Measurements from ENCODE around the gene PPP2R2C.

DNA sequence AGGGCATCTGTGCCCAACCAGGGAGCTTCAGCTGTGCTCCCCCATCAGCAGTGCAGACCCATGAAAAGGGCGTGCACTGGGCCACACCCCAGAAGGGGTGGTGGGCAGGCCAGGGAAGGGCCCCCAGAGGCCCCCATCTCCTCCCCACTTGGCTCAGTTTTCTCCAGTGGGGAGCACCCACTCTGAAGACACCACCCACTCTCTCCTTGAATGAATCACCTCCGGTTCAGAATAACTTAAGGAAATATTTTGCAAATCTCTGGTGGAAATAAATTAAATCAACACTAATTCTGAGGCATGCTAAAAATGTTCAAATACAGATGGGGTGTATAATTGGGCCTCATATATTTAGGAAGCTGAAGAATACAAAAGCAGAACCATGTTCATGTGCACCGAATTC lies 41.3 kb upstream of the PPP2R2C start:
- TF ChIP-seq POLR2A (IDR thresholded peaks at IDR 0.05; ENCODE audit: low read depth) (no peak), CTCF (IDR thresholded peaks at IDR 0.05) (no peak), POLR2AphosphoS5 (IDR thresholded peaks at IDR 0.05) (no peak), EP300 (IDR thresholded peaks at IDR 0.05) (no peak)
